ENCODE measurements around the gene PSD2. TPM values are rescaled to one million over a fixed set of nuclear protein-coding genes. Genes with fewer than 3 reads are reported as not detected.

PSD2 gene
- total and polyA plus RNA-seq, 2 experiments from 2014 or later = 0.08 to 0.10 TPM

DNA sequence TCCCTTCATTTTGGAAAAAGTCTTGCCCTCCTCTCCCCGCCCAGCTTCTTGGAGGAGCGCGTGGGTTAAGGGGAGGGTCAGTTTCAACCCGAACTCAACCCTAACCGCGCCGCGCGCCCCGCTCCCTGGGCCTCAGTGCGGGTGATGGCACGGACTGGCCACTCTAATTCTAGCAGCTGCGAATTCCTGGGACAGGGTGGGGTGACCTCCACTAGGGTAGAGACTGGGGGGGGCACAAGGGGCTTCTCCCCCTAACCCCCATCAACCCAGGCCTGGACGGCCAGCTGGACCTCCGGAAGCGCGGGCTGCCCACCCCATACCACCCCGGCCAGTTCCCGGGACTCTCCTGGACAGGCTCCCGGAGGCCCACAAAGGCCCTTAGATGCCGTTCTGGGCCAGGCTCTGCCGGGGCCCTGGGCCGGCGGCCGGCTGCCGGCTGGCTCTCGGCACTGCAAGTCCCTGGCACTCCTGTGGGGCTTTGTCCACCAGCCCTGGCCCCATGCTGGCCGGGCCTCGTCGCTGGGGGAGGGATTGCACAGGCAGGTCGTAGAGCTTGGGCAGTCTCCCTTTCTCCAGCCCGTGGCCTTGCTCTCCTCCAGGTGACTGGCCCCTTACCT, 7.2 kb upstream of the PSD2 start:
- Mint-ChIP-seq H3K9me3 (no peaks in the 10 kb centered on the region), H3K4me1 (peaks cover 4% of the 10 kb centered on the region), H3K27ac (no peak overlapping the region), H3K36me3 (ENCODE audit: low read depth) (no peaks in the 10 kb centered on the region; the same call in 2 of the 3 replicates), H3K4me3 (peak overlapping the region; percentile 86), H3K27me3 (ENCODE audit: insufficient read depth, low read depth, poor library complexity) (peaks cover 41% of the 10 kb centered on the region)
- peaks cover 3% of the 10 kb centered on the region; the same call in 1 of the 2 replicates for H3K4me1 ChIP-seq (ENCODE audit: insufficient read depth)
- peaks cover 52% of the 10 kb centered on the region for H3K27me3 ChIP-seq (ENCODE audit: insufficient read depth)
- no peaks in the 10 kb centered on the region for H3K9me2 ChIP-seq (ENCODE audit: insufficient read depth)
- H3K79me2 ChIP-seq (replicated peaks; ENCODE audit: insufficient read depth) = no peaks in the 10 kb centered on the region
- peak overlapping the region; percentile 100 for H3K4me2 ChIP-seq
- no peak overlapping the region; the same call in none of the 2 replicates for H2AFZ ChIP-seq
- ATAC-seq (peak; percentile 60), DNase-seq (ENCODE audit: low spot score) (peak; percentile 62)
- H3F3A ChIP-seq (replicated peaks; ENCODE audit: low read depth) = no peaks in the 10 kb centered on the region
- no peak overlapping the region for H3K27ac ChIP-seq (ENCODE audit: low read depth)
- no peak for TF ChIP-seq NANOG (IDR thresholded peaks at IDR 0.05; ENCODE audit: borderline replicate concordance)
- TF ChIP-seq EZH2phosphoT487 (IDR thresholded peaks at IDR 0.05; ENCODE audit: unreplicated experiment) = no peak
- no peak for TF ChIP-seq ZNF114 (CRISPR knock-in tag; IDR thresholded peaks at IDR 0.05)
- TF ChIP-seq, protein P1, sequence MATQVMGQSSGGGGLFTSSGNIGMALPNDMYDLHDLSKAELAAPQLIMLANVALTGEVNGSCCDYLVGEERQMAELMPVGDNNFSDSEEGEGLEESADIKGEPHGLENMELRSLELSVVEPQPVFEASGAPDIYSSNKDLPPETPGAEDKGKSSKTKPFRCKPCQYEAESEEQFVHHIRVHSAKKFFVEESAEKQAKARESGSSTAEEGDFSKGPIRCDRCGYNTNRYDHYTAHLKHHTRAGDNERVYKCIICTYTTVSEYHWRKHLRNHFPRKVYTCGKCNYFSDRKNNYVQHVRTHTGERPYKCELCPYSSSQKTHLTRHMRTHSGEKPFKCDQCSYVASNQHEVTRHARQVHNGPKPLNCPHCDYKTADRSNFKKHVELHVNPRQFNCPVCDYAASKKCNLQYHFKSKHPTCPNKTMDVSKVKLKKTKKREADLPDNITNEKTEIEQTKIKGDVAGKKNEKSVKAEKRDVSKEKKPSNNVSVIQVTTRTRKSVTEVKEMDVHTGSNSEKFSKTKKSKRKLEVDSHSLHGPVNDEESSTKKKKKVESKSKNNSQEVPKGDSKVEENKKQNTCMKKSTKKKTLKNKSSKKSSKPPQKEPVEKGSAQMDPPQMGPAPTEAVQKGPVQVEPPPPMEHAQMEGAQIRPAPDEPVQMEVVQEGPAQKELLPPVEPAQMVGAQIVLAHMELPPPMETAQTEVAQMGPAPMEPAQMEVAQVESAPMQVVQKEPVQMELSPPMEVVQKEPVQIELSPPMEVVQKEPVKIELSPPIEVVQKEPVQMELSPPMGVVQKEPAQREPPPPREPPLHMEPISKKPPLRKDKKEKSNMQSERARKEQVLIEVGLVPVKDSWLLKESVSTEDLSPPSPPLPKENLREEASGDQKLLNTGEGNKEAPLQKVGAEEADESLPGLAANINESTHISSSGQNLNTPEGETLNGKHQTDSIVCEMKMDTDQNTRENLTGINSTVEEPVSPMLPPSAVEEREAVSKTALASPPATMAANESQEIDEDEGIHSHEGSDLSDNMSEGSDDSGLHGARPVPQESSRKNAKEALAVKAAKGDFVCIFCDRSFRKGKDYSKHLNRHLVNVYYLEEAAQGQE (IDR thresholded peaks at IDR 0.05; ENCODE audit: unreplicated experiment) = no peak
- TF ChIP-seq ZNF331 (CRISPR knock-in tag; IDR thresholded peaks at IDR 0.05; ENCODE audit: low read depth) = no peak
- TF ChIP-seq STAT1 (IDR thresholded peaks at IDR 0.05; ENCODE audit: unreplicated experiment) = no peak
- TF ChIP-seq, protein P2, sequence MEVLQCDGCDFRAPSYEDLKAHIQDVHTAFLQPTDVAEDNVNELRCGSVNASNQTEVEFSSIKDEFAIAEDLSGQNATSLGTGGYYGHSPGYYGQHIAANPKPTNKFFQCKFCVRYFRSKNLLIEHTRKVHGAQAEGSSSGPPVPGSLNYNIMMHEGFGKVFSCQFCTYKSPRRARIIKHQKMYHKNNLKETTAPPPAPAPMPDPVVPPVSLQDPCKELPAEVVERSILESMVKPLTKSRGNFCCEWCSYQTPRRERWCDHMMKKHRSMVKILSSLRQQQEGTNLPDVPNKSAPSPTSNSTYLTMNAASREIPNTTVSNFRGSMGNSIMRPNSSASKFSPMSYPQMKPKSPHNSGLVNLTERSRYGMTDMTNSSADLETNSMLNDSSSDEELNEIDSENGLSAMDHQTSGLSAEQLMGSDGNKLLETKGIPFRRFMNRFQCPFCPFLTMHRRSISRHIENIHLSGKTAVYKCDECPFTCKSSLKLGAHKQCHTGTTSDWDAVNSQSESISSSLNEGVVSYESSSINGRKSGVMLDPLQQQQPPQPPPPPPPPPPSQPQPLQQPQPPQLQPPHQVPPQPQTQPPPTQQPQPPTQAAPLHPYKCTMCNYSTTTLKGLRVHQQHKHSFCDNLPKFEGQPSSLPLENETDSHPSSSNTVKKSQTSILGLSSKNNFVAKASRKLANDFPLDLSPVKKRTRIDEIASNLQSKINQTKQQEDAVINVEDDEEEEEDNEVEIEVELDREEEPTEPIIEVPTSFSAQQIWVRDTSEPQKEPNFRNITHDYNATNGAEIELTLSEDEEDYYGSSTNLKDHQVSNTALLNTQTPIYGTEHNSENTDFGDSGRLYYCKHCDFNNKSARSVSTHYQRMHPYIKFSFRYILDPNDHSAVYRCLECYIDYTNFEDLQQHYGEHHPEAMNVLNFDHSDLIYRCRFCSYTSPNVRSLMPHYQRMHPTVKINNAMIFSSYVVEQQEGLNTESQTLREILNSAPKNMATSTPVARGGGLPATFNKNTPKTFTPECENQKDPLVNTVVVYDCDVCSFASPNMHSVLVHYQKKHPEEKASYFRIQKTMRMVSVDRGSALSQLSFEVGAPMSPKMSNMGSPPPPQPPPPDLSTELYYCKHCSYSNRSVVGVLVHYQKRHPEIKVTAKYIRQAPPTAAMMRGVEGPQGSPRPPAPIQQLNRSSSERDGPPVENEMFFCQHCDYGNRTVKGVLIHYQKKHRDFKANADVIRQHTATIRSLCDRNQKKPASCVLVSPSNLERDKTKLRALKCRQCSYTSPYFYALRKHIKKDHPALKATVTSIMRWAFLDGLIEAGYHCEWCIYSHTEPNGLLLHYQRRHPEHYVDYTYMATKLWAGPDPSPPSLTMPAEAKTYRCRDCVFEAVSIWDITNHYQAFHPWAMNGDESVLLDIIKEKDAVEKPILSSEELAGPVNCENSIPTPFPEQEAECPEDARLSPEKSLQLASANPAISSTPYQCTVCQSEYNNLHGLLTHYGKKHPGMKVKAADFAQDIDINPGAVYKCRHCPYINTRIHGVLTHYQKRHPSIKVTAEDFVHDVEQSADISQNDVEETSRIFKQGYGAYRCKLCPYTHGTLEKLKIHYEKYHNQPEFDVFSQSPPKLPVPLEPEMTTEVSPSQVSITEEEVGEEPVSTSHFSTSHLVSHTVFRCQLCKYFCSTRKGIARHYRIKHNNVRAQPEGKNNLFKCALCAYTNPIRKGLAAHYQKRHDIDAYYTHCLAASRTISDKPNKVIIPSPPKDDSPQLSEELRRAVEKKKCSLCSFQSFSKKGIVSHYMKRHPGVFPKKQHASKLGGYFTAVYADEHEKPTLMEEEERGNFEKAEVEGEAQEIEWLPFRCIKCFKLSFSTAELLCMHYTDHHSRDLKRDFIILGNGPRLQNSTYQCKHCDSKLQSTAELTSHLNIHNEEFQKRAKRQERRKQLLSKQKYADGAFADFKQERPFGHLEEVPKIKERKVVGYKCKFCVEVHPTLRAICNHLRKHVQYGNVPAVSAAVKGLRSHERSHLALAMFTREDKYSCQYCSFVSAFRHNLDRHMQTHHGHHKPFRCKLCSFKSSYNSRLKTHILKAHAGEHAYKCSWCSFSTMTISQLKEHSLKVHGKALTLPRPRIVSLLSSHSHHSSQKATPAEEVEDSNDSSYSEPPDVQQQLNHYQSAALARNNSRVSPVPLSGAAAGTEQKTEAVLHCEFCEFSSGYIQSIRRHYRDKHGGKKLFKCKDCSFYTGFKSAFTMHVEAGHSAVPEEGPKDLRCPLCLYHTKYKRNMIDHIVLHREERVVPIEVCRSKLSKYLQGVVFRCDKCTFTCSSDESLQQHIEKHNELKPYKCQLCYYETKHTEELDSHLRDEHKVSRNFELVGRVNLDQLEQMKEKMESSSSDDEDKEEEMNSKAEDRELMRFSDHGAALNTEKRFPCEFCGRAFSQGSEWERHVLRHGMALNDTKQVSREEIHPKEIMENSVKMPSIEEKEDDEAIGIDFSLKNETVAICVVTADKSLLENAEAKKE (CRISPR knock-in tag; IDR thresholded peaks at IDR 0.05) = no peak
- TF ChIP-seq CREB1 (CRISPR knock-in tag; IDR thresholded peaks at IDR 0.05; ENCODE audit: low read depth) = no peak
- TF ChIP-seq, protein P3, sequence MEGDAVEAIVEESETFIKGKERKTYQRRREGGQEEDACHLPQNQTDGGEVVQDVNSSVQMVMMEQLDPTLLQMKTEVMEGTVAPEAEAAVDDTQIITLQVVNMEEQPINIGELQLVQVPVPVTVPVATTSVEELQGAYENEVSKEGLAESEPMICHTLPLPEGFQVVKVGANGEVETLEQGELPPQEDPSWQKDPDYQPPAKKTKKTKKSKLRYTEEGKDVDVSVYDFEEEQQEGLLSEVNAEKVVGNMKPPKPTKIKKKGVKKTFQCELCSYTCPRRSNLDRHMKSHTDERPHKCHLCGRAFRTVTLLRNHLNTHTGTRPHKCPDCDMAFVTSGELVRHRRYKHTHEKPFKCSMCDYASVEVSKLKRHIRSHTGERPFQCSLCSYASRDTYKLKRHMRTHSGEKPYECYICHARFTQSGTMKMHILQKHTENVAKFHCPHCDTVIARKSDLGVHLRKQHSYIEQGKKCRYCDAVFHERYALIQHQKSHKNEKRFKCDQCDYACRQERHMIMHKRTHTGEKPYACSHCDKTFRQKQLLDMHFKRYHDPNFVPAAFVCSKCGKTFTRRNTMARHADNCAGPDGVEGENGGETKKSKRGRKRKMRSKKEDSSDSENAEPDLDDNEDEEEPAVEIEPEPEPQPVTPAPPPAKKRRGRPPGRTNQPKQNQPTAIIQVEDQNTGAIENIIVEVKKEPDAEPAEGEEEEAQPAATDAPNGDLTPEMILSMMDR (conservative IDR thresholded peaks at IDR 0.05; ENCODE audit: low read depth in 2 of 2) = no peak
- no peak for TF ChIP-seq EZH2 (IDR thresholded peaks at IDR 0.05; ENCODE audit: low read depth, unreplicated experiment)
- H3K36me3 ChIP-seq (ENCODE audit: insufficient read depth) = no peaks in the 10 kb centered on the region
- no peaks in the 10 kb centered on the region for H4K20me1 ChIP-seq (replicated peaks; ENCODE audit: insufficient read depth)
- H3K4me3 ChIP-seq = peak overlapping the region; percentile 97
